NT2/D1 (cell line): Measurements from ENCODE around the gene PELI3.

Experiments used
- SUZ12 ChIP-seq: IDR thresholded peaks from 2 replicates; pipeline ENCODE4 v1.6.1; 2011; ENCODE audit not compliant: insufficient read length, insufficient read depth; ENCODE audit errors: extremely low read depth
- YY1 ChIP-seq: IDR thresholded peaks from 2 replicates; pipeline ENCODE4 v1.6.1; 2011; ENCODE audit not compliant: insufficient read length, insufficient read depth
- ZNF274 ChIP-seq: IDR thresholded peaks from 2 replicates; pipeline ENCODE4 v1.6.1; 2011; ENCODE audit warnings: mild to moderate bottlenecking, low read depth, low read length

DNA sequence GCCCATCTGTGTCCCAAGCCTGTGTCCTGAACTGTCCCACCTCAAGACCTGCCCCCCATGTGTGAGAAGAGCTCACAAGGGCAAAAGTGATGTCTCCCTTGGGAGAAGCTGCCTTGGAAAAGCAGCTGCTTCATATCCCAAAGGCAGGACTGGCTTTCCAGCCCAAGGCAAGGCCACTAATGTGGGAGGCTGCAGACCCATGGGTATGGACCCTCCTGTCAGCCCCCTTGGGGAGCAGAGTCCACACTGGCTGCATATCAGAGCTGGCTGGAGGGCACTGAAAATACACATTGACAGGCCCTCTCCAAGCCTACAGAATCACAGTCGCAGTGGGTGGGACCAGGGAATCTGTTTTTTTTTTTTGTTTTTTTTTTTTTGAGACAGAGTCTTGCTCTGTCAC lies 2.7 kb downstream of the PELI3 start:
- TF ChIP-seq SUZ12 = no peak
- no peak for TF ChIP-seq ZNF274
- TF ChIP-seq YY1 = no peak
